T-helper 17 cell (primary cell): ENCODE results near the gene PTPDC1. TPM values are rescaled to one million over a fixed set of nuclear protein-coding genes. Genes with fewer than 3 reads are reported as not detected.
"Not testable (repeated sequence)": the region's sequence is repeated elsewhere in the genome, so short reads cannot be mapped to it uniquely, and the experiment has no call there.

Experiments
- ATAC-seq: fragments of 150-1000 bp; cut with Tn5 transposase; 2 replicates; pipeline ENCODE4 v1.10.0; 2021; ENCODE audit warnings: mild to moderate bottlenecking, moderate library complexity
- DNase-seq, 3 donors: peaks; one replicate each; pipeline versions ENCODE4 v3.0.0 to v3.0.0-alpha.2; 2020 to 2021
- H3K9me3 ChIP-seq: one replicate; pipeline ENCODE4 v1.7.0; 2013; ENCODE audit warnings: low read length, mild to moderate bottlenecking; ENCODE audit not compliant: control insufficient read depth, poor library complexity, severe bottlenecking
- H3K27ac Mint-ChIP-seq: one replicate; pipeline ENCODE4 v1.8.0; 2022; ENCODE audit warnings: mild to moderate bottlenecking, moderate library complexity, mixed read lengths
- H3K27me3 Mint-ChIP-seq: one replicate; pipeline ENCODE4 v1.8.0; 2022; ENCODE audit warnings: mixed read lengths
- H3K36me3 Mint-ChIP-seq: one replicate; pipeline ENCODE4 v1.8.0; 2022; ENCODE audit warnings: low read depth, mixed read lengths
- H3K4me1 Mint-ChIP-seq: one replicate; pipeline ENCODE4 v1.8.0; 2022; ENCODE audit warnings: mild to moderate bottlenecking, mixed read lengths
- H3K4me3 Mint-ChIP-seq: one replicate; pipeline ENCODE4 v1.8.0; 2022; ENCODE audit warnings: mild to moderate bottlenecking, moderate library complexity, mixed read lengths
- total RNA-seq, 4 donors: library from RNA in 2 of 4; stranded (reverse) in 2 of 4; gene quantifications; one replicate each; pipeline ENCODE4 v1.2.3 and lab custom pipeline; 2022 to 2026

PTPDC1 gene
- total RNA-seq, 2 donors from 2014 or later: 2.4 to 2.8 TPM

DNA sequence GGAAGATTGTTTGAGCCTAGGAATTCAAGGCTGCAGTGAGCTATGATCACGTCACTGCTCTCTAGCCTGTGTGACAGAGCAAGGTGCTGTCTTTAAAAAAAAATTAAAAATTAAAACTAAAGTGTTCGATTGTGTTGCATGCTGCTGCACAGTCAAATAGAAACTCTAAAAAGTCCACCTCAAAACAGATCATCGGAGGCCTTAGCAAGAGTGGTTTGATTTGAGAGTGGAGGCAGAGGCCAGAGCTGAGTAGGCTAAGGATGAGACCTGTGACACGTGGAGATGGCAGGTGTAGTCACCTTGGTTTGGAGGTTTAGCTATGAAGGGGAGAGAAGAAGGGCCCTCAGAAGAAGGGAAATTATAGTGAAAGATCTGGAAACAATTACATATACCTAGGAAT lies 2.8 kb upstream of the PTPDC1 start:
- ATAC-seq (no peak), DNase-seq (no peak)
- Mint-ChIP-seq H3K36me3 (peaks cover 8% of the 10 kb centered on the region), H3K4me3 (no peak overlapping the region), H3K4me1 (peaks cover 3% of the 10 kb centered on the region), H3K27me3 (no peaks in the 10 kb centered on the region), H3K27ac (no peak overlapping the region)
- no peaks in the 10 kb centered on the region for H3K9me3 ChIP-seq

DNA sequence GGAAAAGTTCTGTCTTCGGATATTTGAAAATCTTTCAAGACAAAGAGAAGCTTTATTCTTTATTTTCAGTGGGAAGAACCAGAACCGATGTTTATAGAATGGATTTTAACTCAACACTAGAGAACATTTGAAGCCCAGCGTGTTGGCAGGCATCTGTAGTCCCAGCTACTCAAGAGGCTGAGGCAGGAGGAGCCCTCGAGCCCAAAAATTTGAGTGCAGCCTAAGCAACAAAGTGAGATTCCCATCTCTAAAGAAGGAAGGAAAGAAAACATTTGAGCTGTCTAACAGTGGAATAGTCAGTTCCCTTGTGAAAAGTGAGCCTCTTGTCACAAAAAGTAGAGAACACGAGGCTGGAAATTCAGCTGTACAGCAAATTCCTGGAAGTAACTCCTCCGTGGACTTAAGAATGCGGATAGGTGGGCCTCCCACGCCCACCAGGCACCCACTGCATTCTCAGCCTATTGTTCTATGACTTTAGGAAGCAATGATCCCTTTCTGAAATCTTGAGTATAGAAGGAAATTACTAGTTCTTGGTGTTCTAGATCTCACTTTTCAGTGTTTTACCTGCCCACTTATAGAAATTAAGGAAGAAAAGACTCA lies 2.3 kb upstream of the PTPDC1 start:
- Mint-ChIP-seq H3K27ac (no peak overlapping the region), H3K4me3 (no peak overlapping the region), H3K4me1 (peaks cover 3% of the 10 kb centered on the region), H3K27me3 (no peaks in the 10 kb centered on the region), H3K36me3 (peaks cover 9% of the 10 kb centered on the region)
- DNase-seq (no peak), ATAC-seq (no peak)
- H3K9me3 ChIP-seq: no peaks in the 10 kb centered on the region

DNA sequence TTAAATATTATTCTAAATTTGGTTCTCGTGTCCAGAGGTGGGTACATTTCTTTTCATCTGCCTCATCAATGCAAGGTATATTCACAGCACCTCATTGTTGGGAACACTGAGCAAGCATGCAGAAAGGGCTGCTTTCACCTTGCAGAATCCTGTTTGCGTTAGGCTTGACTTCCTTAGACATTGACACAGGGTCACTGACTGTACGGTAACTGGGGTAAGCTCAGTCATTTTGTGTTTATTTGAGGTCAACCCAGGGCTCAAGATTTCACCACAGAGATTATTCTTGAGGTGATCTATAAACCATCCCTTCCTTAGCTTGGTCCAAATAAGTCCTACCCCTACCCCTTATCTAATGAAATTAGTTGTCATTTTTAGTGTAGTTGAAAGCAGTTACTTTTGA lies 1.7 kb upstream of the PTPDC1 start:
- DNase-seq: no peak
- Mint-ChIP-seq H3K36me3 (peaks cover 9% of the 10 kb centered on the region), H3K4me1 (peaks cover 3% of the 10 kb centered on the region), H3K4me3 (no peak overlapping the region), H3K27me3 (no peaks in the 10 kb centered on the region), H3K27ac (no peak overlapping the region)
- no peak for ATAC-seq
- H3K9me3 ChIP-seq: no peaks in the 10 kb centered on the region

DNA sequence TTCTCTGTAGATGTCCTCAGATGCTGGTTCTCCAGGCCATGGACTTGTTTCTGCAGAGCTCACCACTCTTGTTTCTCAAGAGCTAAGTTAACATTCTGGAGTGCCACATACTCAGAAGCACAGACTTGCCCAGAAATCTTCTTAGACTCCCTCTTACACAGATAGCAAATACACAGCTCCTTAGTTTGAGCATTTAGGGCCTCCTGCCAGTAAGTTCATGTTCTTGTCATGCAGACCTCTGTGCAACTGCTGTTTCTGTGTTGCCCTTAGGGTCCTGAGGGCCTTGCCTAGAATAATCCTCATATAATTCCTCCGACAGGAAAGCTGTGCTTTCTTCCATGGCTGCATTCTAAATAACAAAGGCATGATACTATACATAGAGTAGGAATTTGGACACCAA lies 1.3 kb upstream of the PTPDC1 start:
- peaks cover 3% of the 10 kb centered on the region for H3K4me1 Mint-ChIP-seq
- DNase-seq: no peak
- no peak for ATAC-seq
- H3K27ac Mint-ChIP-seq: no peak overlapping the region
- H3K9me3 ChIP-seq: no peaks in the 10 kb centered on the region
- H3K27me3 Mint-ChIP-seq: no peaks in the 10 kb centered on the region
- H3K36me3 Mint-ChIP-seq: peaks cover 9% of the 10 kb centered on the region
- no peak overlapping the region for H3K4me3 Mint-ChIP-seq

DNA sequence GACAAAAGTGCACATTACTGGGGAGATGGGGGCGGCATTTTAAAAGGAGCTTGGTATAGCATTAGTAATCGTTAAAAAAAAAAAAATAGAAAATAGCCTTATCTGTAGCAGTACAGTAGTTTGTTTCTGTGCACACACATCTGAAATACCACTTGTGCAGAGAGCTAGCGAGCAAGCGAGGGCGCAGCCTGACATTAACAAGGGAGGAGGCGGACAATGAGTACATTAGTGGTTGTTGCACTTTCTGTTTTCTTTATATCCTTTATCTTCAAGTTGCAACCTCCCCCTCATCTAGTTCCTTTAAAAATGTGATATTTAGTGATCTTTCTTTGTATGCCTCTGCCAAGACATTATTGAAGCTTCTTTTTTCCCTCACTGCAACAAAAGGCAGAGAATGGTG lies 880 bp upstream of the PTPDC1 start:
- no peak overlapping the region for H3K27ac Mint-ChIP-seq
- H3K4me1 Mint-ChIP-seq: peaks cover 3% of the 10 kb centered on the region
- H3K4me3 Mint-ChIP-seq: no peak overlapping the region
- H3K27me3 Mint-ChIP-seq: no peaks in the 10 kb centered on the region
- ATAC-seq: no peak
- no peak for DNase-seq
- H3K36me3 Mint-ChIP-seq: peaks cover 9% of the 10 kb centered on the region
- H3K9me3 ChIP-seq: no peaks in the 10 kb centered on the region

DNA sequence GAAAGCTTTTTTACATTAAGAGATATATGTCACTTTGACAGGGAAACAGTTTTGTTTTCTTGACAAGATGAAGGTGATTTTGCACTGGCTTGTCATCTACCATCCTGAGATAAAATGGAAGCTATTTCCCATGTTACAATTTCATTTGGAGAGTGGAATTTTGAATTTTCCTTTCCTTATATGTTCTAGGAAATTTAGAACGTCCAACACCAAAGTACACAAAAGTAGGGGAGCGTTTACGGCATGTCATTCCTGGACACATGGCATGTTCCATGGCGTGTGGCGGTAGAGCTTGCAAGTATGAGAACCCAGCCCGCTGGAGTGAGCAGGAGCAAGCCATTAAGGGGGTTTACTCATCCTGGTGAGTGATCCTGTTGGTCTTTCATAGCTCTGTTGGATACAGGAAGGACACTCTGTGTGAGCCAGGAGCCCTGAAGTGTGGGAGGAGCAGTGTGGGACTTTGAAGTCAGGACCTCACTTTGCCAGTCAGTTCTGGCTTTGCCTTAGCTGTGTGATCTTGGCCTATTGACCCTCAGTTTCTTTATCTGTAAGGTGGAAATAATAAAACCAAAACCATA lies 887 bp downstream of the PTPDC1 start:
- ATAC-seq: no peak
- H3K27ac Mint-ChIP-seq: no peak overlapping the region
- H3K4me1 Mint-ChIP-seq: no peaks in the 10 kb centered on the region
- no peaks in the 10 kb centered on the region for H3K9me3 ChIP-seq
- H3K4me3 Mint-ChIP-seq: no peak overlapping the region
- peaks cover 5% of the 10 kb centered on the region for H3K36me3 Mint-ChIP-seq
- no peaks in the 10 kb centered on the region for H3K27me3 Mint-ChIP-seq
- no peak for DNase-seq

DNA sequence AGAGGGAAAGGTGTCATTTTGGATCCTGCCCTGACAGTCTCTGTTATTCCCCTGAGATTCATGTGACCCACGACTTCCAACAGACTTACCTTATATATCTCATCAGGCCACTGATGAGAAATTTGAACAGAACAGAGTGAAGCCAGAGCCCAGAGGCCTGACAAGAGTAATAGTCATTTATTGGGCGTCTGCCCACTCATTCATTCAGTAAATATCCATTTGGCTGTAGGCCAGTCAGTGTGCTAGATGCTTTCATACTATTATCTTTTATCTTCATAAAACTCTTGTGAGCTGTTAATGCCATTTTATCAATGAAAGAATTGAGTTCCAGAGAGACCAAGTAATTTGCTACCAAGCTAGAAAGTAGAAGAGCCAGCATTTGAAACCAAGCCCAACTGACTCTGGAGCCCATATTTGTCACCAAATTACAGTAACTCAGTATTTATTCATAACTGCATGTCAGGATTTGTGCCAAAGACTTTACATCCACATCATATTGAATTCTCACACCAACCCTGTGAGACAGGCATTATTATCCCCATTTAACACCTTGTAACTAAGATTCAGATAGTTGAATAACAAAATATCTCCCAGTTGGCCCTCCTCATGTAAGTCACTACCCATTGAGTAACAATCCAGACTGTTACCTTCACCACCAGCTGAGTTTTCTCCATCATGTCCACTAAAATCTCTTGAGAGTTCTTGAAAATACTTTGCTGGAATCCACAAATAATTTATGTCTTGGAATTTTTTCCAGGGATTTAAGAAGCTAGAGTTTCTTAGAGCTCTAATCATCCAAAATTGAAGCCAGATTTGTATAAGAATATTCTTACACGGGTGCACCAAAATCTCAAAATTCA lies 2.5 kb downstream of the PTPDC1 start:
- Mint-ChIP-seq H3K27ac (no peak overlapping the region), H3K4me3 (no peak overlapping the region), H3K4me1 (no peaks in the 10 kb centered on the region), H3K36me3 (peaks cover 3% of the 10 kb centered on the region), H3K27me3 (no peaks in the 10 kb centered on the region)
- DNase-seq: no peak
- no peak for ATAC-seq
- no peaks in the 10 kb centered on the region for H3K9me3 ChIP-seq

DNA sequence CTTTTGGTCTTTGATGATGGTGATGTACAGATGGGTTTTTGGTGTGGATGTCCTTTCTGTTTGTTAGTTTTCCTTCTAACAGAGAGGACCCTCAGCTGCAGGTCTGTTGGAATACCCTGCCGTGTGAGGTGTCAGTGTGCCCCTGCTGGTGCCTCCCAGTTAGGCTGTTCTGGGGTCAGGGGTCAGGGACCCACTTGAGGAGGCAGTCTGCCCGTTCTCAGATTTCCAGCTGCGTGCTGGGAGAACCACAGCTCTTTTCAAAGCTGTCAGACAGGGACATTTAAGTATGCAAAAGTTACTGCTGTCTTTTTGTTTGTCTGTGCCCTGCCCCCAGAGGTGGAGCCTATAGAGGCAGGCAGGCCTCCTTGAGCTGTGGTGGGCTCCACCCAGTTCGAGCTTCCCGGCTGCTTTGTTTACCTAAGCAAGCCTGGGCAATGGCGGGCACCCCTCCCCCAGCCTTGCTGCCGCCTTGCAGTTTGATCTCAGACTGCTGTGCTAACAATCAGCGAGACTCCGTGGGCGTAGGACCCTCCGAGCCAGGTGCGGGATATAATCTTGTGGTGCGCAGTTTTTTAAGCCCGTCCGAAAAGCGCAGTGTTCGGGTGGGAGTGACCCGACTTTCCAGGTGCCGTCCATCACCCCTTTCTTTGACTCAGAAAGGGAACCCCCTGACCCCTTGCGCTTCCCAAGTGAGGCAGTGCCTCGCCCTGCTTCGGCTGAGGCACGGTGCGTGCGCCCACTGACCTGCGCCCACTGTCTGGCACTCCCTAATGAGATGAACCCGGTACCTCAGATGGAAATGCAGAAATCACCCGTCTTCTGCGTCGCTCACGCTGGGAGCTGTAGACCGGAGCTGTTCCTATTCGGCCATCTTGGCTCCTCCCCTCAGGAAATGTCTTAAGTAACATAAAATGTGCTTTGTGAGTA lies 10.2 kb downstream of the PTPDC1 start:
- H3K4me3 Mint-ChIP-seq, H3K4me1 Mint-ChIP-seq, DNase-seq, H3K9me3 ChIP-seq, H3K36me3 Mint-ChIP-seq, ATAC-seq, H3K27me3 Mint-ChIP-seq, H3K27ac Mint-ChIP-seq: not testable (repeated sequence)

DNA sequence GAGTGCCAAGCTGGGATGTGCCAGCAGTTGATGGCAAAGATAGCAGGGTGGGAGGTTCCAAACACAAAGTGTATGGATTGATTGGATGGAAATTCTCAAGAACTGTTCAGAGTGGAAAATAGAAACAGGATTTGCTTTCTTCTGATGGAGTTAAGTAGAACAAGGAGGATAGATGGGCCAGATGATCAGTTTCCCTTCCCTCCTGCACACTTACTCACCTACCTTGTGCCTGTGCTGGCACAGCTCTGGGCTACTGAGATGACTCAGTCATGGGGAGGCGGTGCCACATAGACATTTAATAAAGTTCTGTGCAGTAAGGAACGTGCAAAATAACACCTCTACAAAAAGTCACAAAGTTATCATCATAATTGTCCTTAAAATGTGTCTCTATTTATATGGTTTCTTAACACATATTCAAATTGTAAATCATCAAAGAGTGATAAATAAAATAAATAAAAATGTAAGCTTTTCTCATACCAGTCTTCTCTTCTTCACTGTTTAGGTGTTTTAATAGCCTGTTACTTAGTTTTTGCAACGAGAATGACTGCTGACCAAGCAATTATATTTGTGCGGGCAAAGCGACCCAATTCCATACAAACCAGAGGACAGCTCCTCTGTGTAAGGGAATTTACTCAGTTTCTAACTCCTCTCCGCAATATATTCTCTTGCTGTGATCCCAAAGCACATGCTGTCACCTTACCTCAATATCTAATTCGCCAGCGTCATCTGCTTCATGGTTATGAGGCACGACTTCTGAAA lies 12.7 kb downstream of the PTPDC1 start:
- Mint-ChIP-seq H3K36me3 (peaks cover 4% of the 10 kb centered on the region), H3K27ac (no peak overlapping the region), H3K27me3 (no peaks in the 10 kb centered on the region), H3K4me1 (no peaks in the 10 kb centered on the region), H3K4me3 (no peak overlapping the region)
- no peaks in the 10 kb centered on the region for H3K9me3 ChIP-seq
- ATAC-seq: no peak
- no peak for DNase-seq

DNA sequence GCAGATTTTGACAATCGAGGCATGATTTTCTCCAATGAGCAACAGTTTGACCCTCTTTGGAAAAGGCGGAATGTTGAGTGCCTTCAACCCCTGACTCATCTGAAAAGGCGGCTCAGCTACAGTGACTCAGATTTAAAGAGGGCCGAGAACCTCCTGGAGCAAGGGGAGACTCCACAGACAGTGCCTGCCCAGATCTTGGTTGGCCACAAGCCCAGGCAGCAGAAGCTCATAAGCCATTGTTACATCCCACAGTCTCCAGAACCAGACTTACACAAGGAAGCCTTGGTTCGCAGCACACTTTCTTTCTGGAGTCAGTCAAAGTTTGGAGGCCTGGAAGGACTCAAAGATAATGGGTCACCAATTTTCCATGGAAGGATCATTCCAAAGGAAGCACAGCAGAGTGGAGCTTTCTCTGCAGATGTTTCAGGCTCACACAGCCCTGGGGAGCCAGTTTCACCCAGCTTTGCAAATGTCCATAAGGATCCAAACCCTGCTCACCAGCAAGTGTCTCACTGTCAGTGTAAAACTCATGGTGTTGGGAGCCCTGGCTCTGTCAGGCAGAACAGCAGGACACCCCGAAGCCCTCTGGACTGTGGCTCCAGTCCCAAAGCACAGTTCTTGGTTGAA lies 13.6 kb downstream of the PTPDC1 start:
- Mint-ChIP-seq H3K36me3 (peaks cover 4% of the 10 kb centered on the region), H3K4me1 (no peaks in the 10 kb centered on the region), H3K4me3 (no peak overlapping the region), H3K27me3 (no peaks in the 10 kb centered on the region), H3K27ac (no peak overlapping the region)
- DNase-seq: no peak
- ATAC-seq: no peak
- no peaks in the 10 kb centered on the region for H3K9me3 ChIP-seq

DNA sequence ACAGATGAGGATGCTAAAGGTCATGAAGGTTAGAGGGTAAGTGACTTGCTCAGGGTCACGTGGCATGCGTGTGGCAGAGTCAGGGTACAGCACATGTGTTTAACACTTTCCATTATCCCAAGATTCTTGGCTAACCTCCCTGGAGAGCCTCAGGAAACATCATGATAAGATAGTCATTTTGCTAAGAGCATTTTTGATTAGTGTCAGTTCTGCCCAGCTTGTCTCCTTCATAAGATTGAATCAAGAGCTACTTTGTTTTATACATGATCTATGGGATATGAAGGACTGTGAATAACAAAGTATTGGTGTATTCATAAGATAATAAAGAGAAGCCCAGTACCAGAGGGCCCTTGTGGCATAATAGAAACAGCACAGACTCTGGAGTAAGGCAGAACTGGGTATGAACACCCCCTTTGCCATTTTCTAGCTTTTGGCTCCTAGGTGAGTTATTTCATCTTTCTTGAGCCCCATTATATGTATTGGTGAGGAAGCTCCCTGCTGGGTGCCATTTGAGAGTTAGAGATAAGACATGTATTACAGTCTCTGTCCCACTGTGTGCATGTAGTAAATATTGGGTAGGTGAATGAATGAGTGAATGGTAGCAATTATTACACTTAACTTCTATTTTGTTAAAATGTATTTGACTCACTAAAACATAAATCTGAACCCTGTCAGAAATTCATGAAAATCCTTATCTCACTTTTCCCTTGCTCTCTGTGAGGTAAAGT lies 16.1 kb downstream of the PTPDC1 start:
- Mint-ChIP-seq H3K4me1 (no peaks in the 10 kb centered on the region), H3K4me3 (no peak overlapping the region), H3K27me3 (no peaks in the 10 kb centered on the region), H3K27ac (no peak overlapping the region), H3K36me3 (peaks cover under 1% of the 10 kb centered on the region)
- no peaks in the 10 kb centered on the region for H3K9me3 ChIP-seq
- DNase-seq: no peak
- ATAC-seq: no peak
